GM21360 (cell line): ENCODE measurements around the gene DENND6A.
"Not testable (repeated sequence)": the region's sequence is repeated elsewhere in the genome, so short reads cannot be mapped to it uniquely, and the experiment has no call there.

Experiments
- ATAC-seq: cut with Tn5 transposase; IDR thresholded peaks from one replicate; pipeline ENCODE4 v1.9.1; 2021; ENCODE audit warnings: mild to moderate bottlenecking, moderate library complexity; ENCODE audit not compliant: unreplicated experiment

The DENND6A gene

GRCh38 chr3:57694146-57694545, 1.3 kb upstream of the DENND6A start:
- no peak for ATAC-seq

- ATAC-seq = not testable (repeated sequence)
Measured at GRCh38 chr3:57692133-57692395, 813 bp downstream of the DENND6A start.

- ATAC-seq = no peak
Measured at GRCh38 chr3:57691411-57692132, 1.3 kb downstream of the DENND6A start.

GRCh38 chr3:57689367-57690053, 3.4 kb downstream of the DENND6A start:
- ATAC-seq = no peak

- ATAC-seq = no peak
Measured at GRCh38 chr3:57688291-57688690, 4.6 kb downstream of the DENND6A start.

- no peak for ATAC-seq
Measured at GRCh38 chr3:57683286-57683685, 9.6 kb downstream of the DENND6A start.

- no peak for ATAC-seq
Measured at GRCh38 chr3:57682284-57682683, 10.6 kb downstream of the DENND6A start.

- no peak for ATAC-seq
Measured at GRCh38 chr3:57681691-57682090, 11.2 kb downstream of the DENND6A start.

GRCh38 chr3:57680046-57680445, 12.8 kb downstream of the DENND6A start:
- ATAC-seq = no peak

GRCh38 chr3:57675530-57675929, 17.3 kb downstream of the DENND6A start:
- ATAC-seq = no peak

- no peak for ATAC-seq
Measured at GRCh38 chr3:57673156-57673555, 19.7 kb downstream of the DENND6A start.

GRCh38 chr3:57670543-57670942, 22.3 kb downstream of the DENND6A start:
- ATAC-seq = no peak

- ATAC-seq = no peak
Measured at GRCh38 chr3:57661404-57661803, 31.5 kb downstream of the DENND6A start.

GRCh38 chr3:57659806-57660439, 33.0 kb downstream of the DENND6A start:
- no peak for ATAC-seq

- no peak for ATAC-seq
Measured at GRCh38 chr3:57659004-57659673, 33.7 kb downstream of the DENND6A start.

- ATAC-seq = no peak
Measured at GRCh38 chr3:57658536-57658935, 34.3 kb downstream of the DENND6A start.

- ATAC-seq = no peak
Measured at GRCh38 chr3:57655727-57656126, 37.1 kb downstream of the DENND6A start.

GRCh38 chr3:57654267-57654666, 38.6 kb downstream of the DENND6A start:
- ATAC-seq = no peak

GRCh38 chr3:57652203-57652602, 40.7 kb downstream of the DENND6A start:
- no peak for ATAC-seq

- ATAC-seq = no peak
Measured at GRCh38 chr3:57647292-57647940, 45.5 kb downstream of the DENND6A start.

GRCh38 chr3:57646723-57647122, 46.2 kb downstream of the DENND6A start:
- ATAC-seq = no peak
